Spleen (tissue), 7 donors: ENCODE results near the gene ZXDC.

Experiments
- CTCF ChIP-seq, 11 experiments: fragments of 200-600 bp in 7 of 11; fragments of 450-650 bp in 4 of 11; sonication (generic) in 4 of 11; IDR thresholded peaks in 8 of 11; conservative IDR thresholded peaks in 3 of 11; 1 replicate in 7 of 11; 2 replicates in 4 of 11; pipeline versions ENCODE4 v1.4.0 to v1.8.0; 2016 to 2021; ENCODE audit warnings: antibody characterized with exemption in 11 of 11, inconsistent platforms in 4 of 11, mild to moderate bottlenecking in 1 of 11
- POLR2A ChIP-seq, 3 donors: fragments of 450-650 bp; IDR thresholded peaks; one replicate each; pipeline ENCODE4 v1.5.1; 2017; ENCODE audit warnings: antibody characterized with exemption in 3 of 3, mild to moderate bottlenecking in 1 of 3
- POLR2AphosphoS5 ChIP-seq, 3 donors: sonication (generic); formaldehyde crosslinking; IDR thresholded peaks; one replicate each; pipeline ENCODE4 v1.5.1; 2017; ENCODE audit warnings: antibody characterized with exemption in 3 of 3
- donor health status: DM: no; HTN: no; CAD: no; lungs with moderate emphysema.
- donor health status: DM: no; HTN: no; CAD: no.
- donor health status: DM: no; HTN: no; CAD: no.

DNA sequence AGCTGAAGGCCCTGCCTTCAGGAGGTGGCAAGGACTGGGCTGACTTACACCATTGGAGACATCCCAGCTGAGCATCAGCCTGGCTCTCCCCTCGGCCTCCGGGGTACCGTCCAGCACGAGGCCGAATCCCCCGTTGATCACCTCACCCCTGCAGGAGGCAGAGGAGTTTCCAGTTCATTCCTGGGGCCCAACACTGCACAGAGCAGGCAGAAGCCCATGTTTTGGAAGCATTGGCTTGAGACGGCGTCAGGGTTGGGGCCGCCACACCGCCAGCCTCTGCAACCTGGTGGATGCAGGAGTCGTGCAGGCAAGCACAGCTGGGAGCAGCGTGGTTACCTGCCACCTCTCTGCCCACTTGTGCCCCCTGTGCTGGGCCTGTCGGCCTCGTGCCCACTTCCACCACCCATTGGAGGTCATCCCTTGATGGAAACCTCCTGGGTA, 7.7 kb upstream of the ZXDC start:
- TF ChIP-seq POLR2AphosphoS5 (IDR thresholded peaks at IDR 0.05), result no peak
- no peak for TF ChIP-seq CTCF (IDR thresholded peaks at IDR 0.05 in 8 of 11, conservative IDR thresholded peaks at IDR 0.05 in 3 of 11)
- TF ChIP-seq POLR2A (IDR thresholded peaks at IDR 0.05), result no peak
